A549 (cell line): Measurements from ENCODE around the gene IRGQ.

ENCODE experiments used
- EHMT2 ChIP-seq: fragments of 200-600 bp; sonication (generic); IDR thresholded peaks from 2 replicates; pipeline ENCODE4 v1.6.1; 2016; ENCODE audit warnings: antibody characterized with exemption, low read depth, mild to moderate bottlenecking, moderate library complexity
- FOSL2 ChIP-seq, 2 experiments: fragments of 450-650 bp in 1 of 2; fragments of >200 bp in 1 of 2; sonication (Bioruptor Twin) in 1 of 2; formaldehyde crosslinking; IDR thresholded peaks; 2 replicates each; pipeline versions ENCODE4 v1.5.0 to v1.6.1; 2016 to 2020; ENCODE audit warnings: mild to moderate bottlenecking in 1 of 2, moderate library complexity in 1 of 2
- POLR2A ChIP-seq: IDR thresholded peaks from 2 replicates; pipeline ENCODE4 v1.6.1; 2012; ENCODE audit warnings: mild to moderate bottlenecking, low read length
- RAD21 ChIP-seq, 2 experiments: fragments of >200 bp in 1 of 2; sonication (Bioruptor Twin) in 1 of 2; formaldehyde crosslinking in 1 of 2; IDR thresholded peaks in 1 of 2; conservative IDR thresholded peaks in 1 of 2; 2 replicates in 1 of 2; 3 replicates in 1 of 2; pipeline ENCODE4 v1.6.1; 2012 to 2018; ENCODE audit warnings: inconsistent platforms in 1 of 2
- SMC3 ChIP-seq: fragments of >200 bp; sonication (Bioruptor Twin); formaldehyde crosslinking; IDR thresholded peaks from 3 replicates; pipeline ENCODE4 v1.6.1; 2018; ENCODE audit warnings: inconsistent platforms
- ZC3H11A ChIP-seq: fragments of 450-650 bp; IDR thresholded peaks from 2 replicates; pipeline ENCODE4 v1.6.1; 2014; ENCODE audit warnings: antibody characterized with exemption, mild to moderate bottlenecking
- TF ChIP-seq, protein P1 (sequence below): fragments of >200 bp; sonication (Bioruptor Twin); formaldehyde crosslinking; IDR thresholded peaks from 3 replicates; pipeline ENCODE4 v1.5.1; 2016
- TF ChIP-seq, protein P2 (sequence below): fragments of 150-350 bp; IDR thresholded peaks from 2 replicates; pipeline ENCODE4 v1.6.1; 2014; ENCODE audit warnings: low read depth, mild to moderate bottlenecking, low read length

DNA sequence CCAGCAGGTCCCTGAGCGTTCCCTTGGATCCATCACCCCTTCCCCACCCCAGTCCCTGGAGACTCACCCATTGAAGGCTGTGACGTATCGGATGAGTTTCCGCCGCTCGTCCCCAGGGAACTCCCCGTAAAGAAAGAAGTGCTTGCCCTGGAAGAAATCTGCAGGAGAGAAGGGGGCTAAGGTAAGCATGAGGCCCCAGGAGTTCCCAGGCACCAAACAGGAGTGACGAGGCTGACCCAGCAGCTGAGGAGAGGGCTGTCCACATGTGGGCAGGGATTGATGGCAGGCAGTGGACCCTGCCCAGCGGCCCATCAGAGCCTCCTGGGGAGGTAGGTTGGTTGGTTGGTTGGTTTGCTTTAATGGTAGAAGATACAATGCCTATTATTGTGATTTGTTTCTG lies 51.9 kb downstream of the IRGQ start:
- TF ChIP-seq, protein P1, sequence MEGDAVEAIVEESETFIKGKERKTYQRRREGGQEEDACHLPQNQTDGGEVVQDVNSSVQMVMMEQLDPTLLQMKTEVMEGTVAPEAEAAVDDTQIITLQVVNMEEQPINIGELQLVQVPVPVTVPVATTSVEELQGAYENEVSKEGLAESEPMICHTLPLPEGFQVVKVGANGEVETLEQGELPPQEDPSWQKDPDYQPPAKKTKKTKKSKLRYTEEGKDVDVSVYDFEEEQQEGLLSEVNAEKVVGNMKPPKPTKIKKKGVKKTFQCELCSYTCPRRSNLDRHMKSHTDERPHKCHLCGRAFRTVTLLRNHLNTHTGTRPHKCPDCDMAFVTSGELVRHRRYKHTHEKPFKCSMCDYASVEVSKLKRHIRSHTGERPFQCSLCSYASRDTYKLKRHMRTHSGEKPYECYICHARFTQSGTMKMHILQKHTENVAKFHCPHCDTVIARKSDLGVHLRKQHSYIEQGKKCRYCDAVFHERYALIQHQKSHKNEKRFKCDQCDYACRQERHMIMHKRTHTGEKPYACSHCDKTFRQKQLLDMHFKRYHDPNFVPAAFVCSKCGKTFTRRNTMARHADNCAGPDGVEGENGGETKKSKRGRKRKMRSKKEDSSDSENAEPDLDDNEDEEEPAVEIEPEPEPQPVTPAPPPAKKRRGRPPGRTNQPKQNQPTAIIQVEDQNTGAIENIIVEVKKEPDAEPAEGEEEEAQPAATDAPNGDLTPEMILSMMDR, result no peak
- TF ChIP-seq, protein P2, sequence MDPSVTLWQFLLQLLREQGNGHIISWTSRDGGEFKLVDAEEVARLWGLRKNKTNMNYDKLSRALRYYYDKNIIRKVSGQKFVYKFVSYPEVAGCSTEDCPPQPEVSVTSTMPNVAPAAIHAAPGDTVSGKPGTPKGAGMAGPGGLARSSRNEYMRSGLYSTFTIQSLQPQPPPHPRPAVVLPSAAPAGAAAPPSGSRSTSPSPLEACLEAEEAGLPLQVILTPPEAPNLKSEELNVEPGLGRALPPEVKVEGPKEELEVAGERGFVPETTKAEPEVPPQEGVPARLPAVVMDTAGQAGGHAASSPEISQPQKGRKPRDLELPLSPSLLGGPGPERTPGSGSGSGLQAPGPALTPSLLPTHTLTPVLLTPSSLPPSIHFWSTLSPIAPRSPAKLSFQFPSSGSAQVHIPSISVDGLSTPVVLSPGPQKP, result no peak
- TF ChIP-seq FOSL2 (IDR thresholded peaks at IDR 0.05) (no peak), FOSL2 (CRISPR knock-in tag; IDR thresholded peaks at IDR 0.05) (no peak), ZC3H11A (no peak), RAD21 (conservative IDR thresholded peaks at IDR 0.05 in 1 of 2, IDR thresholded peaks at IDR 0.05 in 1 of 2) (no peak), EHMT2 (no peak), POLR2A (no peak), SMC3 (no peak)
